ENCODE data around the gene HNRNPL. TPM values are rescaled to one million over a fixed set of nuclear protein-coding genes. Genes with fewer than 3 reads are reported as not detected.
"Not testable (repeated sequence)": the region's sequence is repeated elsewhere in the genome, so short reads cannot be mapped to it uniquely, and the experiment has no call there.

Gene HNRNPL
- polyA plus RNA-seq, 1 donor, result 273 TPM

DNA sequence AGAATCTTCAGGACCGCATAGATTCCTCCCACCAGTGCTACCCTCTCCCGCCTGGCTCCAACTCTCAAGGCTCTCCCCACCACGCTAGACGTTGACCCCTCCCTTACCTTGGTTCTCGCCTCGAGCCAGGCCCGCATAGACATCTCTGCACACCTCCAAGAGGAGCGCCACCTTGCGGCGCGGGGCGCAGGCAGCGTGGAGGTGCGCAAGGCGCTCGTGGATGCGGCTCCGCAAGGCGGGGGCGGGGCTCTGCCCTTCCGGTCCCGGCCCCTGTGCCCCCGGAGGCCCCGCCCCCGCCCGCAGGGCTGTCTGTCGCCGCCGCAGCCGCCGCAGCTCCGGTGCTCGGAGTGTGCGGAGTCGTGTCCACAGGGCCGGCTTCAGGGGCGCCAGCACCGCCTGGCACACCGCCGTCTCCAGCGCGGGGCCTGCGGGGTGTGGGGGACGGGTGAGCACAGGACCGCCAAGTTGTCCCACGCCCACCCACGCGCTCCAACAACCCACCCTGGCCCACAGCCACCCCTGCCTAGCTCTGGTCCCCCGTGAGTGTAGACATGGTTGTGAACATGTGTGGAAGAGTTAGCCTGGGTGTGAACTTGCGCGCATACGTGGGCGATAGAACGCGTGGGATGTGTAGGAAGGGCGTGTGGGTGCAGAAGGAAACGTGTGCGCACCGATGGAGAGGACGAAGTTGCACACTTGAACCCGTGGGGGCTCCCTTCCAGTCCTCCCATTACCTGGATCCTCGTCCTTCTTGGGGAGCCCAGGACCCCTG, 20.2 kb upstream of the HNRNPL start:
- DNase-seq, result peak; percentile 76

- DNase-seq, result no peak
These were observed 19.5 kb upstream of the HNRNPL start for GRCh38 chr19:38869160-38869835.

- DNase-seq, result no peak
These were observed 18.8 kb upstream of the HNRNPL start for GRCh38 chr19:38868551-38868950.

- DNase-seq, result no peak
These were observed 17.5 kb upstream of the HNRNPL start for GRCh38 chr19:38867171-38867780.

DNA sequence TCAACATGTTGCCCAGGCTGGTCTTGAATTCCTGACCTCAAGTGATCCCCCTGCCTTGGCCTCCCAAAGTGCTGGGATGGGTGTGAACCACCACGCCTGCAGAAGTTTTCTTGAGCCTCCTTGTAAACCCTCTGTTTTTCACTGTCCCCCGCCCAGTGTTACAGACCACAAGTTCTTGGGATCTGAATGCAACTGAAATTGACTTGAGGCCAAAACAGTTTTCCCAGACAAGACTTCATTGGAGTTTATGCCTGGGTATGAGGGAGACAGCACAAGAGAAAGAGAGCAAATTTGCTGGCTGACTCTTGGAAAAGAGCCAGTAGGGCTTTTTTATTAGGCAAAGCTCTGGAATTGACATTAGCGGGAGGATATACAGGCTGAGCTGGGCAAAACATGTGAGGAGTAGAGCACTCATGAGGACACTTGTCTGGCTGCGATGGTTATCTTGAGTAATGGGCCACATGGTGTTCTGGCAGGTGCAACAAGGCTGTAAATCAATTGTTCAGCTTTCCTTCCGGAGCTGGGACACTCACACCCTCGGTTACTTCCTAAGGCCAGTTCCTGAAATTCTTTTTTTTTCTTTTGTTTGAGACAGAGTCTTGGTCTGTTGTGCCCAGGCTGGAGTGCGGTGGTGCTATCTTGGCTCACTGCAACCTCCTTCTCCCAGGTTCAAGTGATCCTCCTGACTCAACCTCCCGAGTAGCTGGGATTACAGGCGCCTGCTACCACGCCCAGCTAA, 12.7 kb upstream of the HNRNPL start:
- DNase-seq, result peak; percentile 85

GRCh38 chr19:38861368-38861767, 11.6 kb upstream of the HNRNPL start:
- no peak for DNase-seq

- not testable (repeated sequence) for DNase-seq
These were observed 9.9 kb upstream of the HNRNPL start for GRCh38 chr19:38859631-38860204.

DNA sequence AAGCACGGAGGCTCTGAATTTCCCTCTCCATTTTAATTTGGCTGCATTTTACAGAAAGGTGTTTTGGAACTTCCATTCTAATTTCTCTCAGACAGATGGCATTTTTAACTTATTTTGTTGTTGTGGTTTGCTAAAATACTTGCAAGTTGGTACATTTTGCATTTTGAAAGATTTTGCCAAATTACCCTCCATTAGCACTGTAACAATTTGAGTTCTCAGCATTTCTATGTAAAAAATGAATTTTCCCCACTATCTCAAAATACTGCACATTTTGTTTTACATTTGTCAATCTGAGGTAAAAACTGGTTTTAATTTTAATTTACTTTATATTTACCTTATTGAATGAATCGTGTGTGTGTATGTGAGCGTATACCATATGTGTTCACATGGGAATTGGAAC, 7.0 kb upstream of the HNRNPL start:
- DNase-seq, result no peak

- DNase-seq, result not testable (repeated sequence)
These were observed 6.0 kb upstream of the HNRNPL start for GRCh38 chr19:38855751-38856150.

- DNase-seq, result not testable (repeated sequence)
These were observed 5.2 kb upstream of the HNRNPL start for GRCh38 chr19:38854961-38855360.

DNA sequence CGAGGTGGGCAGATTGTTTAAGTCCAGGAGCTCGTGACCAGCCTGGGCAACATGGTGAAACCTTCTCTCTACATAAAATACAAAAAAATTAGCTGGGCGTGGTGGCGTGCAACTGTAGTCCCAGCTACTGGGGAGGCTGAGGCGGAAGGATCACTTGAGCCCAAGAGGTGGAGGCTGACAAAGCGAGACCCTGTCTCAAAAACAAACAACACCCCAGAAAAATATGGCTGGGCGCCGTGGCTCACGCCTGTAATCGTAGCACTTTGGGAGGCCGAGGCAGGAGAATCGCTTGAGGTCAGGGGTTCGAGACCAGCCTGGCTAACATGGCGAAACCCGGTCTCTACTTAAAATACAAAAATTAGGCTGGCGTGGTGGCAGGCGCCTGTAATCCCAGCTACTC, 3.4 kb upstream of the HNRNPL start:
- DNase-seq, result no peak

GRCh38 chr19:38852231-38853044, 2.7 kb upstream of the HNRNPL start:
- peak; percentile 69 for DNase-seq

- DNase-seq, result peak; percentile 97
These were observed 1.9 kb upstream of the HNRNPL start for GRCh38 chr19:38851622-38852230.

GRCh38 chr19:38850976-38851621, 1.3 kb upstream of the HNRNPL start:
- DNase-seq, result no peak

GRCh38 chr19:38850436-38850975, 720 bp upstream of the HNRNPL start:
- DNase-seq, result no peak

GRCh38 chr19:38849147-38849859, 483 bp downstream of the HNRNPL start:
- DNase-seq, result peak; percentile 97

DNA sequence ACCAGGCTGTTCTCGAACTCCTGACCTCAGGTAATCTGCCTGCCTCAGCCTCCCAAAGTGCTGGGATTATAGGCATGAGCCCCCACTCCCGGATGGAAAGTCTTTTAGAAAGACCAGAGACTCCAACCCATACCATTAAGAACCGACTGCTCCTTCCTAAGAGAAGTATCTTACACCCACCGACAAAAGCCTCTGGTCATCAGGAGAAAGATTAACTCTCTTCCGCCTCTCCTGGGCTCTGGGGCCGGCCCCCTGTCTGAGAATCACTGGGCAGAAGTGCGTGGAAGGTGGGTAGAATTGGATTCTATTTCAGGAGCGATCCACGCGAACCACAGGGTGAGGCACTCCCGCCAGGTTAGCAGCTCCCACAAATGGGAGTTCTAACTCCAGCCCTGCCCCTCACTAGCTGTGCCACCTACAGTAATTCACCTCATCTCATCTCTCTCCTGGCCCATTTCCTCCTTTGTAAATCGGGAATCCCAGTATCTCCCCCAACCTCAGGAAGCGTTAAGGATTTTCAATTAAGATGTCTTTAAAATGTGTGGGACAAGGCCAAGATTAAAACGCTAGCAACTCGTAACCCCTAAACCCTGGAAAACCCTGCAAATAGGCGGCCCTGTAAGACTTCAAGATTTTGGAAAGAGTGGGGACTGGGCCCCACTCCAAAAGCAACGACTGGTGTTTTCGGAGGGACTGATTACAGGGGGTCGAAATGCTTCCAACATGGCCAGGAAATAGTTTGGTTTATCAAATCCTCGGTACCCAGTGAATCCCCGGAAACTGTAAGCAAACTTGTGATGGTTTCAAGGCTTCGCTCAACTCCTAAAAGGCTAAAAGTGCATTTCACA, 1.3 kb downstream of the HNRNPL start:
- DNase-seq, result no peak

- no peak for DNase-seq
These were observed 3.7 kb downstream of the HNRNPL start for GRCh38 chr19:38846097-38846496.
